Measurements from ENCODE around the gene PRKAG2.
"Not testable (repeated sequence)": the region's sequence is repeated elsewhere in the genome, so short reads cannot be mapped to it uniquely, and the experiment has no call there.

PRKAG2 gene

GRCh38 chr7:151786936-151787335, 90.0 kb downstream of the PRKAG2 start:
- no peak for DNase-seq (ENCODE audit: low read depth in 2 of 2)

GRCh38 chr7:151786241-151786640, 90.7 kb downstream of the PRKAG2 start:
- DNase-seq (ENCODE audit: low read depth in 2 of 2), result no peak

GRCh38 chr7:151785681-151785965, 91.3 kb downstream of the PRKAG2 start:
- no peak for DNase-seq (ENCODE audit: low read depth in 2 of 2)

- no peak for DNase-seq (ENCODE audit: low read depth in 2 of 2)
Measured at GRCh38 chr7:151784853-151785680, 91.8 kb downstream of the PRKAG2 start.

GRCh38 chr7:151783958-151784575, 92.8 kb downstream of the PRKAG2 start:
- no peak for DNase-seq (ENCODE audit: low read depth in 2 of 2)

GRCh38 chr7:151782598-151783448, 94.1 kb downstream of the PRKAG2 start:
- peak; percentile 47 to 53 for DNase-seq (ENCODE audit: low read depth in 2 of 2)

GRCh38 chr7:151782256-151782597, 94.7 kb downstream of the PRKAG2 start:
- DNase-seq (ENCODE audit: low read depth in 2 of 2), result not testable (repeated sequence)

GRCh38 chr7:151781161-151781845, 95.6 kb downstream of the PRKAG2 start:
- DNase-seq (ENCODE audit: low read depth in 2 of 2), result no peak

- no peak for DNase-seq (ENCODE audit: low read depth in 2 of 2)
Measured at GRCh38 chr7:151780631-151781030, 96.3 kb downstream of the PRKAG2 start.

- no peak for DNase-seq (ENCODE audit: low read depth in 2 of 2)
Measured at GRCh38 chr7:151779678-151780077, 97.2 kb downstream of the PRKAG2 start.

GRCh38 chr7:151779255-151779654, 97.7 kb downstream of the PRKAG2 start:
- DNase-seq (ENCODE audit: low read depth in 2 of 2), result no peak

GRCh38 chr7:151777908-151778670, 98.8 kb downstream of the PRKAG2 start:
- DNase-seq (ENCODE audit: low read depth in 2 of 2), result no peak

- DNase-seq (ENCODE audit: low read depth in 2 of 2), result no peak
Measured at GRCh38 chr7:151777495-151777880, 99.4 kb downstream of the PRKAG2 start.

GRCh38 chr7:151776876-151777494, 99.9 kb downstream of the PRKAG2 start:
- DNase-seq (ENCODE audit: low read depth in 2 of 2), result no peak

GRCh38 chr7:151776446-151776845, 100.5 kb downstream of the PRKAG2 start:
- no peak for DNase-seq (ENCODE audit: low read depth in 2 of 2)

GRCh38 chr7:151775547-151776443, 101.1 kb downstream of the PRKAG2 start:
- no peak for DNase-seq (ENCODE audit: low read depth in 2 of 2)

GRCh38 chr7:151774951-151775350, 102.0 kb downstream of the PRKAG2 start:
- no peak for DNase-seq (ENCODE audit: low read depth in 2 of 2)

- DNase-seq (ENCODE audit: low read depth in 2 of 2), result no peak
Measured at GRCh38 chr7:151773797-151774196, 103.1 kb downstream of the PRKAG2 start.

GRCh38 chr7:151770232-151770631, 106.7 kb downstream of the PRKAG2 start:
- DNase-seq (ENCODE audit: low read depth in 2 of 2), result no peak
